Measurements from ENCODE around the gene LIN7C.
"Not testable (repeated sequence)": the region's sequence is repeated elsewhere in the genome, so short reads cannot be mapped to it uniquely, and the experiment has no call there.

Gene LIN7C

DNA sequence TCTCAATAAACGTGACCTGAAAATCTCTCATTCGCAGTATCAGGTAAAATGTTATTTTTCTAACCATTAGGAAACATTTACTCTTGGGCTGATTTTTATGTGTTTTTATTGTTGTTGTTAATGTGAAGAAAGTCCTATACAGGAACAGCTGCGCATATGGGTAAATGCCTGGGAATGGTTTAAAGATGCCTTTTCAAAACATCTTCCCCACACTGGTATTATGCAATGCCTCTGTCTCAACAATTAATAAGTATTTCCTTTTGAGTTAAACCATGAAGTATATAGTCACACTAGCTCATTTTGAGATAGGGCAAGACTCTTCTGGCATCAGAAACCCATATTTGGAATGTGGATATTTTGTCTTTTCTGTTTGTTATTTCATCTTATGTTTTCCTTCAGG is 13.7 kb upstream of the LIN7C start (continued):
- TF ChIP-seq, protein P1, sequence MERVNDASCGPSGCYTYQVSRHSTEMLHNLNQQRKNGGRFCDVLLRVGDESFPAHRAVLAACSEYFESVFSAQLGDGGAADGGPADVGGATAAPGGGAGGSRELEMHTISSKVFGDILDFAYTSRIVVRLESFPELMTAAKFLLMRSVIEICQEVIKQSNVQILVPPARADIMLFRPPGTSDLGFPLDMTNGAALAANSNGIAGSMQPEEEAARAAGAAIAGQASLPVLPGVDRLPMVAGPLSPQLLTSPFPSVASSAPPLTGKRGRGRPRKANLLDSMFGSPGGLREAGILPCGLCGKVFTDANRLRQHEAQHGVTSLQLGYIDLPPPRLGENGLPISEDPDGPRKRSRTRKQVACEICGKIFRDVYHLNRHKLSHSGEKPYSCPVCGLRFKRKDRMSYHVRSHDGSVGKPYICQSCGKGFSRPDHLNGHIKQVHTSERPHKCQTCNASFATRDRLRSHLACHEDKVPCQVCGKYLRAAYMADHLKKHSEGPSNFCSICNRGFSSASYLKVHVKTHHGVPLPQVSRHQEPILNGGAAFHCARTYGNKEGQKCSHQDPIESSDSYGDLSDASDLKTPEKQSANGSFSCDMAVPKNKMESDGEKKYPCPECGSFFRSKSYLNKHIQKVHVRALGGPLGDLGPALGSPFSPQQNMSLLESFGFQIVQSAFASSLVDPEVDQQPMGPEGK (CRISPR knock-in tag; IDR thresholded peaks at IDR 0.05; ENCODE audit: borderline replicate concordance) = no peak
- TF ChIP-seq BACH2 (CRISPR knock-in tag; IDR thresholded peaks at IDR 0.05; ENCODE audit: borderline replicate concordance) (no peak), GLIS3 (CRISPR knock-in tag; IDR thresholded peaks at IDR 0.05) (no peak), ARNTL (CRISPR knock-in tag; IDR thresholded peaks at IDR 0.05; ENCODE audit: borderline replicate concordance, low read depth) (no peak), TCF4 (CRISPR knock-in tag; IDR thresholded peaks at IDR 0.05; ENCODE audit: borderline replicate concordance) (no peak), CSDC2 (CRISPR knock-in tag; IDR thresholded peaks at IDR 0.05) (no peak), ISL1 (CRISPR knock-in tag; IDR thresholded peaks at IDR 0.05) (no peak)
- TF ChIP-seq, protein P2, sequence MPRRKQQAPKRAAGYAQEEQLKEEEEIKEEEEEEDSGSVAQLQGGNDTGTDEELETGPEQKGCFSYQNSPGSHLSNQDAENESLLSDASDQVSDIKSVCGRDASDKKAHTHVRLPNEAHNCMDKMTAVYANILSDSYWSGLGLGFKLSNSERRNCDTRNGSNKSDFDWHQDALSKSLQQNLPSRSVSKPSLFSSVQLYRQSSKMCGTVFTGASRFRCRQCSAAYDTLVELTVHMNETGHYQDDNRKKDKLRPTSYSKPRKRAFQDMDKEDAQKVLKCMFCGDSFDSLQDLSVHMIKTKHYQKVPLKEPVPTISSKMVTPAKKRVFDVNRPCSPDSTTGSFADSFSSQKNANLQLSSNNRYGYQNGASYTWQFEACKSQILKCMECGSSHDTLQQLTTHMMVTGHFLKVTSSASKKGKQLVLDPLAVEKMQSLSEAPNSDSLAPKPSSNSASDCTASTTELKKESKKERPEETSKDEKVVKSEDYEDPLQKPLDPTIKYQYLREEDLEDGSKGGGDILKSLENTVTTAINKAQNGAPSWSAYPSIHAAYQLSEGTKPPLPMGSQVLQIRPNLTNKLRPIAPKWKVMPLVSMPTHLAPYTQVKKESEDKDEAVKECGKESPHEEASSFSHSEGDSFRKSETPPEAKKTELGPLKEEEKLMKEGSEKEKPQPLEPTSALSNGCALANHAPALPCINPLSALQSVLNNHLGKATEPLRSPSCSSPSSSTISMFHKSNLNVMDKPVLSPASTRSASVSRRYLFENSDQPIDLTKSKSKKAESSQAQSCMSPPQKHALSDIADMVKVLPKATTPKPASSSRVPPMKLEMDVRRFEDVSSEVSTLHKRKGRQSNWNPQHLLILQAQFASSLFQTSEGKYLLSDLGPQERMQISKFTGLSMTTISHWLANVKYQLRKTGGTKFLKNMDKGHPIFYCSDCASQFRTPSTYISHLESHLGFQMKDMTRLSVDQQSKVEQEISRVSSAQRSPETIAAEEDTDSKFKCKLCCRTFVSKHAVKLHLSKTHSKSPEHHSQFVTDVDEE (CRISPR knock-in tag; IDR thresholded peaks at IDR 0.05) = no peak

DNA sequence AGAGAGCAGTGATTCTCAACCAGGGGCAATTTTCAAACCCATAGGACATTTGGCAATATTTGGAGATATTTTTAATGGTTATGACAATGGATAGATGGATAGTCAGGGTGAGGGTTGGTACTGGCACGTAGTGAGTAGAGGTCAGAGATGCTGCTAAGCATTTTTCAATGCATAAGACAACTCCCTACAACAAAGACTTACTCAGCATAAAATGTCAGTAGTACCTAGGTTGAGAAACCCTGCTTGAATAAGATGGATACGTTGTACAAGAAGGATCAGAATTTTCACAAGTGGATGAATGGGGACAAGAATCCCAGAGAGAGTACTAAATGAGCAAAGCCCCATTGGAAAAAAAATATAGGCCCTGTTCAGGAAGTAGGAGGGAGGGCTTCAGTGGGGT is 11.9 kb upstream of the LIN7C start:
- TF ChIP-seq, protein P1 (CRISPR knock-in tag; IDR thresholded peaks at IDR 0.05; ENCODE audit: borderline replicate concordance) = no peak
- no peak for TF ChIP-seq ZNF8 (CRISPR knock-in tag; IDR thresholded peaks at IDR 0.05)
- ATAC-seq = no peak

DNA sequence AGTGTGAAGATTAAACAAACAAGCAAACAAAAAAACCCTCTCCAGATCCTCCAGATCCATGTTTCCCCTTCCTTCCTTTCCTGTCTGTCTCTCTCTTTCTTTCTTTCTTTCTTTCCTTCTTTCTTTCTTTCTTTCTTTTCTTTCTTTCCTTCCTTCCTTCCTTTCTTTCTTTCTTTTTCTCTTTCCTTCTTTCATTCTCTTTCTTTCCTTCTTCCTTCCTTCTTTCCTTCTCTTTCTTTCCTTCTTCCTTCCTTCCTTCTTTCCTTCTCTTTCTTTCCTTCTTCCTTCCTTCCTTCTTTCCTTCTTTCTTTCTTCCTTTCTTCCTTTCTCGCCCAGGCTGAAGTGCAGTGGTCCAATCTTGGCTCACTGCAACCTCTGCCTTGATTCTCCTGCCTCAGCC is 10.9 kb upstream of the LIN7C start:
- ATAC-seq = not testable (repeated sequence)

DNA sequence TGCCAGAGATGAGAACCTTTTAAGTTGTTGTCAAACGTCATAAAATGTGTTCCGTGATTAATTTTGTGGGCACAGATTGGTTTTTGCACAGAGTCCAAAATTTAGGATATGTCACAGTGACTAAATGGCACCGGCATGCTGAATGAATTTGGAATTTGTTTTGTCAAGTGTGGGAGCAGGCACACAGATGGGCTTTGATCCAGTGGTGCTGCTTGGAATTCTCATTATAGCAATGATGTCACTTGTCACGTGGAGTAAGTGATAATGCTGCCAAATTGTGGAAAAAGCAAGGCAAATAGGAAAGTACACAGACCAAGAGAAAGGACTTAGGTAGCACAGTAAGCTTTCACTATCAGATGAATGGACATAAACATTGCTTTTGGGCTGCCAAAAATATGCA is 8.0 kb upstream of the LIN7C start:
- TF ChIP-seq ZNF8 (CRISPR knock-in tag; IDR thresholded peaks at IDR 0.05) = no peak
- no peak for TF ChIP-seq GLIS3 (CRISPR knock-in tag; IDR thresholded peaks at IDR 0.05)
- TF ChIP-seq, protein P3, sequence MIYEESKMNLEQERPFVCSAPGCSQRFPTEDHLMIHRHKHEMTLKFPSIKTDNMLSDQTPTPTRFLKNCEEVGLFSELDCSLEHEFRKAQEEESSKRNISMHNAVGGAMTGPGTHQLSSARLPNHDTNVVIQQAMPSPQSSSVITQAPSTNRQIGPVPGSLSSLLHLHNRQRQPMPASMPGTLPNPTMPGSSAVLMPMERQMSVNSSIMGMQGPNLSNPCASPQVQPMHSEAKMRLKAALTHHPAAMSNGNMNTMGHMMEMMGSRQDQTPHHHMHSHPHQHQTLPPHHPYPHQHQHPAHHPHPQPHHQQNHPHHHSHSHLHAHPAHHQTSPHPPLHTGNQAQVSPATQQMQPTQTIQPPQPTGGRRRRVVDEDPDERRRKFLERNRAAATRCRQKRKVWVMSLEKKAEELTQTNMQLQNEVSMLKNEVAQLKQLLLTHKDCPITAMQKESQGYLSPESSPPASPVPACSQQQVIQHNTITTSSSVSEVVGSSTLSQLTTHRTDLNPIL (CRISPR knock-in tag; IDR thresholded peaks at IDR 0.05; ENCODE audit: low read depth) = no peak
- no peak for TF ChIP-seq BACH2 (CRISPR knock-in tag; IDR thresholded peaks at IDR 0.05; ENCODE audit: borderline replicate concordance)
- TF ChIP-seq ARNTL (CRISPR knock-in tag; IDR thresholded peaks at IDR 0.05; ENCODE audit: borderline replicate concordance, low read depth) = no peak
- TF ChIP-seq RARB (CRISPR knock-in tag; IDR thresholded peaks at IDR 0.05) = no peak
- no peak for TF ChIP-seq ZC3H10 (CRISPR knock-in tag; IDR thresholded peaks at IDR 0.05)
- TF ChIP-seq, protein P2 (CRISPR knock-in tag; IDR thresholded peaks at IDR 0.05) = no peak
- no peak for TF ChIP-seq ISL1 (CRISPR knock-in tag; IDR thresholded peaks at IDR 0.05)
- no peak for TF ChIP-seq SNAI2 (CRISPR knock-in tag; IDR thresholded peaks at IDR 0.05)
- TF ChIP-seq ESRRG (CRISPR knock-in tag; IDR thresholded peaks at IDR 0.05) = no peak
- TF ChIP-seq ZFP30 (CRISPR knock-in tag; IDR thresholded peaks at IDR 0.05) = no peak
- no peak for TF ChIP-seq PPARA (CRISPR knock-in tag; IDR thresholded peaks at IDR 0.05; ENCODE audit: borderline replicate concordance)
- no peak for TF ChIP-seq TCF4 (CRISPR knock-in tag; IDR thresholded peaks at IDR 0.05; ENCODE audit: borderline replicate concordance)
- TF ChIP-seq, protein P1 (CRISPR knock-in tag; IDR thresholded peaks at IDR 0.05; ENCODE audit: borderline replicate concordance) = no peak
- TF ChIP-seq TOX (CRISPR knock-in tag; IDR thresholded peaks at IDR 0.05; ENCODE audit: borderline replicate concordance) = no peak
- no peak for ATAC-seq

All from SK-N-SH treated with all-trans-retinoic acid at 6 μM for 48 hours (cell line).